ENCODE results near the gene FCN3. TPM values are rescaled to one million over a fixed set of nuclear protein-coding genes. Genes with fewer than 3 reads are reported as not detected.

FCN3 gene
- total and polyA plus RNA-seq, 9 of the 15 experiments (the other 6 are each of a cell fraction or from before 2014, with no cell fraction given): 0.49 TPM; not detected in 8

DNA sequence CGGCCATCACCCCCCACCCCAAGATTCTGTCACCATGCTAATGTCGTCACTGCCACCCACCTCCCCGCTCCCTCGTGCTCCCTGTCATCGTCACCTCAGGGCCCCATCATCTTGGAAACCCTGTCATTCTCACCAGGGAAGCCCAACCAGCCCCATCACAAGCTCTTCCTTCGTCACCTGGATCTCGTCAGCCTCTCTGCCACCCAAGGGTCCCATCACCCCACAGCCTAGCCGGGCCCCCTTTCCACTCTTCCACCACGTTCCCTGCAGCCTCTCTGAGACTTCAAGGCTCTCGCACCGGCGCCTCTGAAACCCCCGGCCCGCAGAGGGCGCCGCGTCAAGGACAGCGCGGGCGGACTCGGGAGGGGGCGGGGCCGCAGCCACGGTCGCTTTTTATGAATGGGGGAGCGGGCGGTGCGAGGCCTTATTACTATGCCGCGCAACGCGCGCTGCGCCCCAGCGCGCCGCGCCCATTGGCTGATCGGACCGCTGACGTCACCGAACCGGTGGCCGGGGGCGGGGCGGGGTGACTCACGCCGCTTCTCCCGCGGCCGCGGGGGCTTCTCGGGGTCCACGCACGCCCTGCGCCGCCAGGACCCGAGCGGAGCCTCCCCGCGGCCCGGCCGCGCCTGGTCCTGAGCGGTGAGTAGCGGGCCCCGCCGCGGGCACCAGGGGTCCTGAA, 17.6 kb upstream of the FCN3 start, which contains the start of gene GPR3 (continued):
- peak; percentile 80; the same call in 1 of the 2 replicates for TF ChIP-seq ZNF282 (CRISPR knock-in tag; IDR thresholded peaks at IDR 0.05)
- 0 out of 2 replicates have a peak, but pooled peaks have one; percentile 61 for TF ChIP-seq ZNF124 (CRISPR knock-in tag; IDR thresholded peaks at IDR 0.05)
- peak in 1 of 2 experiments; percentile 81; a peak in 3 of 4 replicates for TF ChIP-seq FOXK2 (conservative IDR thresholded peaks at IDR 0.05 in 1 of 2, IDR thresholded peaks at IDR 0.05 in 1 of 2; ENCODE audit: low read depth in 2 of 2)
- no peak for TF ChIP-seq GATAD2A (IDR thresholded peaks at IDR 0.05)
- TF ChIP-seq PRPF4 (IDR thresholded peaks at IDR 0.05; ENCODE audit: insufficient read depth, low read depth, low read length, poor library complexity, severe bottlenecking): no peak
- TF ChIP-seq FOSL1 (tag; conservative IDR thresholded peaks at IDR 0.05): peak; percentile 98
- TF ChIP-seq NFYB (IDR thresholded peaks at IDR 0.05; ENCODE audit: extremely low read depth, insufficient read length): peak; percentile 72
- TF ChIP-seq HDAC1 (IDR thresholded peaks at IDR 0.05): peak in 1 of 2 experiments; percentile 61; a peak in 2 of 4 replicates
- no peak for TF ChIP-seq BMI1 (IDR thresholded peaks at IDR 0.05; ENCODE audit: low read length)
- TF ChIP-seq SRF (CRISPR knock-in tag; IDR thresholded peaks at IDR 0.05): 0 out of 4 replicates have a peak, but pooled peaks of 1 of the 2 experiments have one; percentile 28
- peak; percentile 87 for TF ChIP-seq HNRNPLL (IDR thresholded peaks at IDR 0.05; ENCODE audit: low read depth, low read length, poor library complexity, severe bottlenecking)
- TF ChIP-seq KAT7 (CRISPR knock-in tag; IDR thresholded peaks at IDR 0.05; ENCODE audit: borderline replicate concordance): no peak
- peak; percentile 90 for TF ChIP-seq SP1 (CRISPR knock-in tag; IDR thresholded peaks at IDR 0.05)
- 0 out of 2 replicates have a peak, but pooled peaks have one; percentile 18 for TF ChIP-seq THRAP3 (IDR thresholded peaks at IDR 0.05; ENCODE audit: borderline replicate concordance)
- peak; percentile 44; the same call in 1 of the 2 replicates for TF ChIP-seq C11orf30 (IDR thresholded peaks at IDR 0.05; ENCODE audit: low read depth)
- TF ChIP-seq MED1 (CRISPR knock-in tag; IDR thresholded peaks at IDR 0.05; ENCODE audit: borderline replicate concordance): no peak
- TF ChIP-seq FIP1L1 (IDR thresholded peaks at IDR 0.05; ENCODE audit: low read depth, low read length, poor library complexity, severe bottlenecking): peak; percentile 57
- TF ChIP-seq TAF1 (IDR thresholded peaks at IDR 0.05; ENCODE audit: control insufficient read depth, extremely low read depth, insufficient read depth, low read length, severe bottlenecking): peak; percentile 69
- TF ChIP-seq KAT8 (IDR thresholded peaks at IDR 0.05; ENCODE audit: low read depth): no peak
- no peak for TF ChIP-seq ZNF408 (CRISPR knock-in tag; IDR thresholded peaks at IDR 0.05; ENCODE audit: low read depth)
- TF ChIP-seq, protein P1, sequence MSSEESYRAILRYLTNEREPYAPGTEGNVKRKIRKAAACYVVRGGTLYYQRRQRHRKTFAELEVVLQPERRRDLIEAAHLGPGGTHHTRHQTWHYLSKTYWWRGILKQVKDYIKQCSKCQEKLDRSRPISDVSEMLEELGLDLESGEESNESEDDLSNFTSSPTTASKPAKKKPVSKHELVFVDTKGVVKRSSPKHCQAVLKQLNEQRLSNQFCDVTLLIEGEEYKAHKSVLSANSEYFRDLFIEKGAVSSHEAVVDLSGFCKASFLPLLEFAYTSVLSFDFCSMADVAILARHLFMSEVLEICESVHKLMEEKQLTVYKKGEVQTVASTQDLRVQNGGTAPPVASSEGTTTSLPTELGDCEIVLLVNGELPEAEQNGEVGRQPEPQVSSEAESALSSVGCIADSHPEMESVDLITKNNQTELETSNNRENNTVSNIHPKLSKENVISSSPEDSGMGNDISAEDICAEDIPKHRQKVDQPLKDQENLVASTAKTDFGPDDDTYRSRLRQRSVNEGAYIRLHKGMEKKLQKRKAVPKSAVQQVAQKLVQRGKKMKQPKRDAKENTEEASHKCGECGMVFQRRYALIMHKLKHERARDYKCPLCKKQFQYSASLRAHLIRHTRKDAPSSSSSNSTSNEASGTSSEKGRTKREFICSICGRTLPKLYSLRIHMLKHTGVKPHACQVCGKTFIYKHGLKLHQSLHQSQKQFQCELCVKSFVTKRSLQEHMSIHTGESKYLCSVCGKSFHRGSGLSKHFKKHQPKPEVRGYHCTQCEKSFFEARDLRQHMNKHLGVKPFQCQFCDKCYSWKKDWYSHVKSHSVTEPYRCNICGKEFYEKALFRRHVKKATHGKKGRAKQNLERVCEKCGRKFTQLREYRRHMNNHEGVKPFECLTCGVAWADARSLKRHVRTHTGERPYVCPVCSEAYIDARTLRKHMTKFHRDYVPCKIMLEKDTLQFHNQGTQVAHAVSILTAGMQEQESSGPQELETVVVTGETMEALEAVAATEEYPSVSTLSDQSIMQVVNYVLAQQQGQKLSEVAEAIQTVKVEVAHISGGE (CRISPR knock-in tag; IDR thresholded peaks at IDR 0.05): 0 out of 6 replicates have a peak, but pooled peaks of 1 of the 3 experiments have one; percentile 55
- 0 out of 2 replicates have a peak, but pooled peaks have one; percentile 54 for TF ChIP-seq ZNF830 (CRISPR knock-in tag; IDR thresholded peaks at IDR 0.05)
- TF ChIP-seq, protein P2, sequence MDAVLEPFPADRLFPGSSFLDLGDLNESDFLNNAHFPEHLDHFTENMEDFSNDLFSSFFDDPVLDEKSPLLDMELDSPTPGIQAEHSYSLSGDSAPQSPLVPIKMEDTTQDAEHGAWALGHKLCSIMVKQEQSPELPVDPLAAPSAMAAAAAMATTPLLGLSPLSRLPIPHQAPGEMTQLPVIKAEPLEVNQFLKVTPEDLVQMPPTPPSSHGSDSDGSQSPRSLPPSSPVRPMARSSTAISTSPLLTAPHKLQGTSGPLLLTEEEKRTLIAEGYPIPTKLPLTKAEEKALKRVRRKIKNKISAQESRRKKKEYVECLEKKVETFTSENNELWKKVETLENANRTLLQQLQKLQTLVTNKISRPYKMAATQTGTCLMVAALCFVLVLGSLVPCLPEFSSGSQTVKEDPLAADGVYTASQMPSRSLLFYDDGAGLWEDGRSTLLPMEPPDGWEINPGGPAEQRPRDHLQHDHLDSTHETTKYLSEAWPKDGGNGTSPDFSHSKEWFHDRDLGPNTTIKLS (IDR thresholded peaks at IDR 0.05; ENCODE audit: borderline replicate concordance, low read depth): peak; percentile 81
